Neural progenitor cell (in vitro differentiated cells): Measurements from ENCODE around the gene HERC2.

Experiments used
- EZH2phosphoT487 ChIP-seq: fragments of 200-600 bp; sonication (generic); IDR thresholded peaks from 2 replicates; pipeline ENCODE4 v1.6.1; 2017; ENCODE audit warnings: antibody characterized with exemption
- TF ChIP-seq, protein P1 (sequence below): fragments of 200-600 bp; sonication (generic); IDR thresholded peaks from 2 replicates; pipeline ENCODE4 v1.5.1; 2017; ENCODE audit warnings: antibody characterized with exemption, mild to moderate bottlenecking

DNA sequence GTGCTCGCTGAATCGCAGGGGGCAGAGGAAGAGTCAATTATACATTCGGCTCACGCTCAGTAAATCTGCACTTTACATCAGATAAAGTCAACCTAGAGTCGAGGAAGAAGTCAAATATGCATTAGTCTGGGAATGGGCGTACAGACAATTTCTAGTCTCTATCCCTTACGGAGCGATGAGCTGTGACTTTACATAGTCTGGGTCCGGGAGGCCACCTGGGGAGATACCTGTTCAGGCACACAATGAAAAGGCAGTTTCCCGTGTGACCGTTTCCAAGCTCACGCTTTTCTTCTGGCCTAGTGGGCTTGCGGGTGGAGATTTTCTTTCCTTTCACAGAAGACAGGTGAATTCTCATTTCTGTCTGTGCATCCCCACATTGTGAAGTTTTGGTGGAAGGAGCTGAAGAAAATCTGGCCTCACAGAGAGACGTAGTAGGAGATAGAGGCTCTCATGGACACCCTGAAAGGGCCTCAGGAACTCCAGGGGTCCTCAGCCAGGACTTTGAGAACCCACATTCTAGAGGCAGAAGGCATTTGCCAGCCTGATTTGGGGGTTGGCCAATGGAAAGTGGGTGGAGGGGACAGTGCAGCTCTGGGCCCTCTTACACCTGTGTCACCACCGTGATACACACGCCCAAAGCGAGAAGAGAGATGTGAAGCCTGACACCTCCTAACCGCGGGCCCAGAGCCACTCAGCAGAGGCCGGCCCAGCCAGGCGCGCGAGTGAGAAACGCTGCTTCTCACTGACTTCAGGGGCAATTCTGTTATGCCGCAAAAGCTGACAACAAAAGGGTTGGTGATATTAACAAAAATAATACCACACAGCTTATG lies 212.1 kb downstream of the HERC2 start:
- TF ChIP-seq, protein P1, sequence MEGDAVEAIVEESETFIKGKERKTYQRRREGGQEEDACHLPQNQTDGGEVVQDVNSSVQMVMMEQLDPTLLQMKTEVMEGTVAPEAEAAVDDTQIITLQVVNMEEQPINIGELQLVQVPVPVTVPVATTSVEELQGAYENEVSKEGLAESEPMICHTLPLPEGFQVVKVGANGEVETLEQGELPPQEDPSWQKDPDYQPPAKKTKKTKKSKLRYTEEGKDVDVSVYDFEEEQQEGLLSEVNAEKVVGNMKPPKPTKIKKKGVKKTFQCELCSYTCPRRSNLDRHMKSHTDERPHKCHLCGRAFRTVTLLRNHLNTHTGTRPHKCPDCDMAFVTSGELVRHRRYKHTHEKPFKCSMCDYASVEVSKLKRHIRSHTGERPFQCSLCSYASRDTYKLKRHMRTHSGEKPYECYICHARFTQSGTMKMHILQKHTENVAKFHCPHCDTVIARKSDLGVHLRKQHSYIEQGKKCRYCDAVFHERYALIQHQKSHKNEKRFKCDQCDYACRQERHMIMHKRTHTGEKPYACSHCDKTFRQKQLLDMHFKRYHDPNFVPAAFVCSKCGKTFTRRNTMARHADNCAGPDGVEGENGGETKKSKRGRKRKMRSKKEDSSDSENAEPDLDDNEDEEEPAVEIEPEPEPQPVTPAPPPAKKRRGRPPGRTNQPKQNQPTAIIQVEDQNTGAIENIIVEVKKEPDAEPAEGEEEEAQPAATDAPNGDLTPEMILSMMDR: no peak
- no peak for TF ChIP-seq EZH2phosphoT487
